Sigmoid colon (tissue), 4 donors: ENCODE data around the gene EFEMP2.

Source experiments
- EP300 ChIP-seq, 4 donors: sonication (generic); formaldehyde crosslinking; IDR thresholded peaks; one replicate each; pipeline ENCODE4 v1.6.1; 2017; ENCODE audit warnings: antibody characterized with exemption in 4 of 4
- POLR2A ChIP-seq, 2 donors: fragments of 450-650 bp; IDR thresholded peaks; one replicate each; pipeline ENCODE4 v1.6.1; 2016; ENCODE audit warnings: antibody characterized with exemption in 2 of 2, mild to moderate bottlenecking in 2 of 2, moderate library complexity in 2 of 2
- POLR2AphosphoS5 ChIP-seq, 4 donors: sonication (generic); formaldehyde crosslinking; IDR thresholded peaks; one replicate each; pipeline ENCODE4 v1.6.1; 2017; ENCODE audit warnings: antibody characterized with exemption in 4 of 4
- TF ChIP-seq, protein P1 (sequence below), 4 experiments: fragments of 450-650 bp in 3 of 4; fragments of 200-600 bp in 1 of 4; IDR thresholded peaks; one replicate each; pipeline ENCODE4 v1.5.1; 2016 to 2019; ENCODE audit warnings: antibody characterized with exemption in 4 of 4, mild to moderate bottlenecking in 3 of 4, moderate library complexity in 2 of 4

DNA sequence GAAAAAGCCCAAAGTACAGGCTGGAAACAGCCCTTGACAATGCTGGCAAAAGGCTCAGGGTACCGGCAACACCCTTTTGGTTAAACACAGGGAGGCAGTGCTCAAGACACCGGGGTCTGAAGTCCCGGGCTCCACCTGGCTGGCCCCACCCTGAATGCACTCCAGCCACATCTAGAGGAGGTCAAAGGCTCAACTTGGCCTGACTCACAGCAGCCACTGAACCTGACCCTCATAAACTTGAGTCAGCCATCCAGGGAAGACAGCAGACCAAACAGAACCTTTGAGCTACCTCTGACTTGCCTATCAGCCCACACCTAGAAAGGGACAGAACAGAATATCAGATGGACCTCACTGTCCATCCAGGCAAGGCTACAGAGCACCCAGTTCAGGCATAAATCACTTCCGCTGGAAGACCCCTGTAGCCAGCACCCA, 18.4 kb downstream of the EFEMP2 start:
- TF ChIP-seq EP300 (IDR thresholded peaks at IDR 0.05) (no peak), POLR2A (IDR thresholded peaks at IDR 0.05) (no peak), POLR2AphosphoS5 (IDR thresholded peaks at IDR 0.05) (no peak)
- TF ChIP-seq, protein P1, sequence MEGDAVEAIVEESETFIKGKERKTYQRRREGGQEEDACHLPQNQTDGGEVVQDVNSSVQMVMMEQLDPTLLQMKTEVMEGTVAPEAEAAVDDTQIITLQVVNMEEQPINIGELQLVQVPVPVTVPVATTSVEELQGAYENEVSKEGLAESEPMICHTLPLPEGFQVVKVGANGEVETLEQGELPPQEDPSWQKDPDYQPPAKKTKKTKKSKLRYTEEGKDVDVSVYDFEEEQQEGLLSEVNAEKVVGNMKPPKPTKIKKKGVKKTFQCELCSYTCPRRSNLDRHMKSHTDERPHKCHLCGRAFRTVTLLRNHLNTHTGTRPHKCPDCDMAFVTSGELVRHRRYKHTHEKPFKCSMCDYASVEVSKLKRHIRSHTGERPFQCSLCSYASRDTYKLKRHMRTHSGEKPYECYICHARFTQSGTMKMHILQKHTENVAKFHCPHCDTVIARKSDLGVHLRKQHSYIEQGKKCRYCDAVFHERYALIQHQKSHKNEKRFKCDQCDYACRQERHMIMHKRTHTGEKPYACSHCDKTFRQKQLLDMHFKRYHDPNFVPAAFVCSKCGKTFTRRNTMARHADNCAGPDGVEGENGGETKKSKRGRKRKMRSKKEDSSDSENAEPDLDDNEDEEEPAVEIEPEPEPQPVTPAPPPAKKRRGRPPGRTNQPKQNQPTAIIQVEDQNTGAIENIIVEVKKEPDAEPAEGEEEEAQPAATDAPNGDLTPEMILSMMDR (IDR thresholded peaks at IDR 0.05): no peak
